Measurements from ENCODE around the gene KAZALD1. TPM values are rescaled to one million over a fixed set of nuclear protein-coding genes. Genes with fewer than 3 reads are reported as not detected.
A peak's percentile ranks its signal among the peaks of the same experiment; 100 is the strongest.

The KAZALD1 gene
- total and polyA plus RNA-seq, 4 donors, result 4.1 to 12.1 (median 7.4) TPM

- H3K36me3 ChIP-seq (ENCODE audit: control insufficient read depth in 4 of 4, insufficient read depth in 4 of 4, low read length in 4 of 4), result no peaks in the 10 kb centered on the region
- DNase-seq (no peak), ATAC-seq (ENCODE audit: insufficient read depth, low FRiP score) (no peak)
- no peak for TF ChIP-seq CTCF (IDR thresholded peaks at IDR 0.05; ENCODE audit: control extremely low read depth, extremely low read depth)
- no peak overlapping the region for H3K9ac ChIP-seq (ENCODE audit: insufficient read depth in 1 of 2, low read length in 2 of 2)
- H3K27ac ChIP-seq (ENCODE audit: low read depth in 1 of 2, low read length in 1 of 2), result no peak overlapping the region
- no peak overlapping the region for H3K4me3 ChIP-seq
- 45 to 62% methylated on average over 6 of the region's 6 CpGs for WGBS, 2 donors
- no peaks in the 10 kb centered on the region for H3K9me3 ChIP-seq (ENCODE audit: control insufficient read depth in 4 of 4, insufficient read depth in 3 of 4, low read length in 3 of 4)
- peaks cover 5 to 22% (median 13%) of the 10 kb centered on the region in 3 donors for H3K27me3 ChIP-seq (ENCODE audit: control insufficient read depth in 3 of 3, insufficient read depth in 3 of 3, low read length in 2 of 3)
- peaks cover 0 to 7% (median 0%) of the 10 kb centered on the region in 5 donors for H3K4me1 ChIP-seq (ENCODE audit: control insufficient read depth in 5 of 5, insufficient read depth in 5 of 5, low read length in 5 of 5)
Observed at GRCh38 chr10:101110856-101111523, 49.2 kb downstream of the KAZALD1 start.

- no peak overlapping the region for H3K9ac ChIP-seq (ENCODE audit: insufficient read depth in 1 of 2, low read length in 2 of 2)
- ATAC-seq (ENCODE audit: insufficient read depth, low FRiP score) (no peak), DNase-seq (no peak)
- WGBS, 2 donors, result 74 to 78% methylated on average over 8 of the region's 8 CpGs
- H3K27ac ChIP-seq (ENCODE audit: low read depth in 1 of 2, low read length in 1 of 2), result no peak overlapping the region
- H3K27me3 ChIP-seq (ENCODE audit: control insufficient read depth in 3 of 3, insufficient read depth in 3 of 3, low read length in 2 of 3), result peaks cover 7 to 26% (median 10%) of the 10 kb centered on the region in 3 donors
- no peak overlapping the region for H3K4me3 ChIP-seq
- H3K4me1 ChIP-seq (ENCODE audit: control insufficient read depth in 5 of 5, insufficient read depth in 5 of 5, low read length in 5 of 5), result peaks cover 0 to 7% (median 0%) of the 10 kb centered on the region in 5 donors
- no peaks in the 10 kb centered on the region for H3K9me3 ChIP-seq (ENCODE audit: control insufficient read depth in 4 of 4, insufficient read depth in 3 of 4, low read length in 3 of 4)
- no peak for TF ChIP-seq CTCF (IDR thresholded peaks at IDR 0.05; ENCODE audit: control extremely low read depth, extremely low read depth)
- H3K36me3 ChIP-seq (ENCODE audit: control insufficient read depth in 4 of 4, insufficient read depth in 4 of 4, low read length in 4 of 4), result no peaks in the 10 kb centered on the region
Observed at GRCh38 chr10:101111547-101111946, 49.8 kb downstream of the KAZALD1 start.

- H3K36me3 ChIP-seq (ENCODE audit: control insufficient read depth in 4 of 4, insufficient read depth in 4 of 4, low read length in 4 of 4), result no peaks in the 10 kb centered on the region
- H3K27ac ChIP-seq (ENCODE audit: low read depth in 1 of 2, low read length in 1 of 2), result no peak overlapping the region
- peaks cover 7 to 33% (median 8%) of the 10 kb centered on the region in 3 donors for H3K27me3 ChIP-seq (ENCODE audit: control insufficient read depth in 3 of 3, insufficient read depth in 3 of 3, low read length in 2 of 3)
- no peaks in the 10 kb centered on the region for H3K9me3 ChIP-seq (ENCODE audit: control insufficient read depth in 4 of 4, insufficient read depth in 3 of 4, low read length in 3 of 4)
- peak in 1 of 3 donors; percentile 23 for DNase-seq
- 25 to 36% methylated on average over 12 of the region's 12 CpGs for WGBS, 2 donors
- TF ChIP-seq CTCF (IDR thresholded peaks at IDR 0.05; ENCODE audit: control extremely low read depth, extremely low read depth), result no peak
- no peak for ATAC-seq (ENCODE audit: insufficient read depth, low FRiP score)
- peaks cover 0 to 7% (median 0%) of the 10 kb centered on the region in 5 donors for H3K4me1 ChIP-seq (ENCODE audit: control insufficient read depth in 5 of 5, insufficient read depth in 5 of 5, low read length in 5 of 5)
- H3K4me3 ChIP-seq, result no peak overlapping the region
- no peak overlapping the region for H3K9ac ChIP-seq (ENCODE audit: insufficient read depth in 1 of 2, low read length in 2 of 2)
Observed at GRCh38 chr10:101112799-101113594, 51.2 kb downstream of the KAZALD1 start.
